Heart left ventricle (tissue), 16 donors: ENCODE data around the gene CNTN5. TPM values are rescaled to one million over a fixed set of nuclear protein-coding genes. Genes with fewer than 3 reads are reported as not detected.

ENCODE experiments used
- ATAC-seq, 4 donors: fragments of 200-7000 bp; cut with Tn5 transposase; one replicate each; pipeline ENCODE4 v1.9.1; 2020 to 2022; ENCODE audit warnings: moderate library complexity in 4 of 4, mild to moderate bottlenecking in 3 of 4, moderate number of reproducible peaks in 1 of 4
- DNase-seq, 5 donors: peaks; one replicate each; pipeline ENCODE4 v3.0.0-alpha.2; 2020
- H3K27ac ChIP-seq, 12 donors: fragments of 200-600 bp; sonication (generic) in 4 of 12; one replicate each; pipeline versions ENCODE4 v1.5.0 to v1.8.0; 2016 to 2022; ENCODE audit warnings: mild to moderate bottlenecking in 2 of 12
- H3K27me3 ChIP-seq, 9 donors: fragments of 200-600 bp; sonication (generic) in 2 of 9; one replicate each; pipeline versions ENCODE4 v1.5.1 to v1.8.0; 2016 to 2022; ENCODE audit warnings: mild to moderate bottlenecking in 3 of 9
- H3K36me3 ChIP-seq, 9 donors: fragments of 200-600 bp; sonication (generic) in 2 of 9; one replicate each; pipeline versions ENCODE4 v1.5.0 to v1.8.0; 2018 to 2022; ENCODE audit warnings: mild to moderate bottlenecking in 2 of 9
- H3K4me1 ChIP-seq, 12 donors: fragments of 200-600 bp; sonication (generic) in 4 of 12; one replicate each; pipeline versions ENCODE4 v1.5.0 to v1.8.0; 2016 to 2022; ENCODE audit warnings: mild to moderate bottlenecking in 3 of 12
- H3K4me3 ChIP-seq, 12 donors: fragments of 200-600 bp; sonication (generic) in 4 of 12; one replicate each; pipeline versions ENCODE4 v1.5.0 to v1.8.0; 2017 to 2022; ENCODE audit warnings: mild to moderate bottlenecking in 9 of 12, moderate library complexity in 4 of 12
- H3K9me3 ChIP-seq, 12 donors: fragments of 200-600 bp; sonication (generic) in 4 of 12; one replicate each; pipeline versions ENCODE4 v1.5.0 to v1.8.0; 2016 to 2022; ENCODE audit warnings: mild to moderate bottlenecking in 1 of 12
- CTCF ChIP-seq, 12 donors: fragments of 200-600 bp; sonication (generic) in 4 of 12; IDR thresholded peaks; one replicate each; pipeline versions ENCODE4 v1.5.0 to v1.8.0; 2018 to 2022; ENCODE audit warnings: antibody characterized with exemption in 12 of 12, mild to moderate bottlenecking in 5 of 12
- POLR2A ChIP-seq, 2 donors: fragments of 450-650 bp; IDR thresholded peaks; one replicate each; pipeline ENCODE4 v1.6.1; 2017; ENCODE audit warnings: antibody characterized with exemption in 2 of 2, mild to moderate bottlenecking in 2 of 2, moderate library complexity in 2 of 2
- WGBS, 4 donors: extraction: QIAGEN DNeasy Blood & Tissue Kit in 2 of 4; methylation state at CpG; one replicate each; pipeline versions ENCODE4 v1.1.5 to v1.1.7; 2013 to 2018; 5-methylcytosine and 5-hydroxymethylcytosine counted together
- intact Hi-C, 10 donors: fragments of 100-400 bp; cut with DNase I; formaldehyde crosslinking; loops; one replicate each; pipeline versions ENCODE4 v1.11.1 to v1.14.2; 2022
- polyA plus RNA-seq, 2 donors: library from polyadenylated mRNA; stranded (reverse); fragments of 200-250 nt; gene quantifications; one replicate each; pipeline ENCODE4 v1.2.3, GENCODE V29; 2013
- total RNA-seq, 9 donors: library from RNA; depleted of rRNA in 2 of 9; stranded (reverse); fragments of >200 nt in 2 of 9; fragmentation: NEBNext Ultra II Directional in 3 of 9; extraction: Animal tissue kit (Norgen Biotek cat#: 25700) in 3 of 9; gene quantifications; one replicate each; pipeline versions ENCODE4 v1.1.0 to v1.2.4, GENCODE V29; 2016 to 2023
- donor health status: ischemic (EF 13 %, LVEDD 7.1; RV severe dilation, severe dysfunction).
- donor health status: healthy with polysubstance abuse.
- donor health status: DM: no; HTN: yes; CAD: no.
- donor health status: DM: no; HTN: no; CAD: no.
- donor health status: ischemic (EF 25% LVEDD 6.9; RV normal size, moderate dysfunction).
- donor health status: ischemic (EF 25% LVEDD 5.7; RV mildly dilated, moderate dysfunction).
- donor health status: healthy.
- donor health status: DM: yes; HTN: yes; CAD: no.
- donor health status: ischemic (EF 35%, LVEDD 5.7; RV mildly dilated, moderate dysfunction).
- donor health status: nonischemic (EF 11% LVEDD 7.7; RV severe dilation, severe dysfunction).
- donor health status: DM: yes; HTN: yes; CAD: no.
- donor health status: PGD.
- donor health status: ischemic (EF 29% LVEDD 5.4; RV normal size, mild dysfunction).
- donor health status: nonischemic (EF 23%, LVEDD 6.1; RV moderate dilation, normal function).

Gene CNTN5
- total and polyA plus RNA-seq, 11 donors: 0.11 to 0.16 TPM; not detected in 9

GRCh38 chr11:99197477-99197876 is 176.7 kb downstream of the CNTN5 start:
- intact Hi-C loops: no loop called here
- H3K9me3 ChIP-seq: no peaks in the 10 kb centered on the region
- no peak overlapping the region for H3K27ac ChIP-seq
- no peak for ATAC-seq
- no peak overlapping the region for H3K4me3 ChIP-seq
- 60 to 72% (median 66%) methylated on average over 1 of the region's 1 CpG for WGBS, 4 donors
- no peaks in the 10 kb centered on the region for H3K27me3 ChIP-seq
- no peaks in the 10 kb centered on the region for H3K4me1 ChIP-seq
- no peaks in the 10 kb centered on the region for H3K36me3 ChIP-seq
- no peak for DNase-seq
- TF ChIP-seq CTCF (IDR thresholded peaks at IDR 0.05) (no peak), POLR2A (IDR thresholded peaks at IDR 0.05) (no peak)

DNA sequence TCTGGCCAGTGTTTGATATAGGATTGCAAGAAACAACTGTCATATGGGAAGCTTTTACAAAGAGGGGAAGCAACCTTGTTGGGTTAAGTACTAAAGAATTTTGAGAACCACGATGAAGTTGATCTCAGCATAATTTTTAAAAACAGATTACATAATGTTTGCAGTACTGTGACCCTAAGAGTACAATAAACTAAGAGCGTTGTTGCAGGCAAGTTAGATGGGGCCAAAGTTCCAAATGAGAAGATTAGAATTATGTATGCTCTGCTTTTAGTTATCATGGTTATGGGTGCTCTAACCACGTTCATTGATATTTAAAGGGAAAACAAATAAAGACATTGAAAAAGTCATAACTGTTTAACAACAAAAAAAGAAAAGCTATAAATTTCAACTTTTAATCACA is 177.5 kb downstream of the CNTN5 start:
- no peak for ATAC-seq
- H3K4me3 ChIP-seq: no peak overlapping the region
- no peaks in the 10 kb centered on the region for H3K36me3 ChIP-seq
- no peaks in the 10 kb centered on the region for H3K9me3 ChIP-seq
- WGBS, 4 donors: 42 to 52% (median 46%) methylated on average over 3 of the region's 3 CpGs
- no peaks in the 10 kb centered on the region for H3K27me3 ChIP-seq
- no peaks in the 10 kb centered on the region for H3K4me1 ChIP-seq
- TF ChIP-seq CTCF (IDR thresholded peaks at IDR 0.05) (no peak), POLR2A (IDR thresholded peaks at IDR 0.05) (no peak)
- no peak overlapping the region for H3K27ac ChIP-seq
- DNase-seq: no peak
- intact Hi-C loops: no loop called here

DNA sequence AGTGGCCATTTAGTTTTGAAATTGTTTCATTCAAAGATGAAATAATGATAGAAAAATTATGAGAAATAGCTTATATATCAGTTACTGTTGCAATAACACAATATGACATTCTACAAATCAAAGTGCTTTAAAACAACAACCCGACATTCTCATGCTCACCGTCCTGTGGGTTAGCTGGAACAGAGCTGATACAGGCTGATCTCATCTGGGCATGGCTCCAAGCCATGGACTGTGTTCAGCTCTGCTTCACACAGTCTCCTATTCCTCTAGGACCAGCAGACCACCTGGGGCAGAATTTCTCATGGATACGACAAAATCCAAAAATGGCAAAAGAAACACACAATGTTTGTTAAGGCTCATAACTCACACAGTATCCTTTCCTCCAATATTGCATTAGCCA is 178.6 kb downstream of the CNTN5 start:
- WGBS, 4 donors: 25 to 37% (median 29%) methylated on average over 3 of the region's 3 CpGs
- Histone ChIP-seq H3K4me3 (no peak overlapping the region), H3K4me1 (no peaks in the 10 kb centered on the region), H3K27ac (no peak overlapping the region), H3K27me3 (no peaks in the 10 kb centered on the region), H3K9me3 (no peaks in the 10 kb centered on the region), H3K36me3 (no peaks in the 10 kb centered on the region)
- DNase-seq (peak in 2 of 5 donors; percentile 10 to 19), ATAC-seq (peak in 1 of 4 donors; percentile 70)
- TF ChIP-seq CTCF (IDR thresholded peaks at IDR 0.05): no peak
- no peak for TF ChIP-seq POLR2A (IDR thresholded peaks at IDR 0.05)
- intact Hi-C loops: no loop called here

DNA sequence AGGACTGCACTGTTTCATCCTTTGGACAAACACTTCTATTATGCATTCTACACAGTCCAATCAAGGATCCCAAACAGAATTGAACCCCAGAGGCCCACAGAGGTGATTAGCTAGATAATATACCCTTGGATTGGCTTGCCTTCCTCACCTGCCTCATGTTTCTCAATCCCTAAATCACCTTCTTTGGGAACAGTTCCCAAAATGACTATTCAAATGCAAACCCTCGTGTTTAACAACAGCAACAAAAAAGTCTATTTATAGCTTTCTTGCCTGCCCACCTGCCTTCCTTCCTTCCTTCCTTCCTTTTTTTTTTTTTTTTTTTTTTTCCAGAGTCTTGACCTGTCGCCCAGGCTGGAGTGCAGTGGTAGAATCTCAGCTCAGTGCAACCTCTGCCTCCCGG is 180.0 kb downstream of the CNTN5 start:
- Histone ChIP-seq H3K36me3 (no peaks in the 10 kb centered on the region), H3K4me3 (no peak overlapping the region), H3K27ac (no peak overlapping the region), H3K4me1 (no peaks in the 10 kb centered on the region), H3K27me3 (no peaks in the 10 kb centered on the region), H3K9me3 (no peaks in the 10 kb centered on the region)
- intact Hi-C loops: no loop called here
- TF ChIP-seq CTCF (IDR thresholded peaks at IDR 0.05) (no peak), POLR2A (IDR thresholded peaks at IDR 0.05) (no peak)
- no peak for ATAC-seq
- WGBS, 4 donors: 77 to 79% (median 79%) methylated on average over 3 of the region's 3 CpGs
- no peak for DNase-seq
